Uterus (tissue), 4 donors: ENCODE data around the gene CD8A. TPM values are rescaled to one million over a fixed set of nuclear protein-coding genes. Genes with fewer than 3 reads are reported as not detected.
A peak's percentile ranks its signal among the peaks of the same experiment; 100 is the strongest.

Source experiments
- DNase-seq, 2 donors: peaks; one replicate each; pipeline ENCODE4 v3.0.0-alpha.2; 2019 to 2020
- H3K27ac ChIP-seq, 2 donors: fragments of 200-600 bp; sonication (generic); 1 replicate in 1 of 2; 2 replicates in 1 of 2; pipeline ENCODE4 v1.5.1; 2016 to 2018
- H3K27me3 ChIP-seq, 2 donors: fragments of 200-600 bp; sonication (generic); one replicate each; pipeline ENCODE4 v1.5.1; 2018 to 2019; ENCODE audit warnings: control low read depth in 1 of 2
- H3K36me3 ChIP-seq, 2 donors: fragments of 200-600 bp; sonication (generic); one replicate each; pipeline ENCODE4 v1.5.1; 2019; ENCODE audit warnings: control low read depth in 1 of 2
- H3K4me1 ChIP-seq, 2 donors: fragments of 200-600 bp; sonication (generic); one replicate each; pipeline ENCODE4 v1.5.1; 2018 to 2019; ENCODE audit warnings: control low read depth in 1 of 2
- H3K4me3 ChIP-seq, 2 donors: fragments of 200-600 bp; sonication (generic); 1 replicate in 1 of 2; 2 replicates in 1 of 2; pipeline ENCODE4 v1.5.1; 2018 to 2019; ENCODE audit warnings: mild to moderate bottlenecking in 1 of 2
- H3K9me3 ChIP-seq, 2 donors: fragments of 200-600 bp; sonication (generic); one replicate each; pipeline ENCODE4 v1.5.1; 2019; ENCODE audit warnings: control low read depth in 1 of 2
- CTCF ChIP-seq, 4 experiments: fragments of 200-600 bp in 2 of 4; fragments of 450-650 bp in 2 of 4; sonication (generic) in 2 of 4; IDR thresholded peaks; one replicate each; pipeline ENCODE4 v1.5.1; 2016 to 2019; ENCODE audit warnings: antibody characterized with exemption in 4 of 4, mild to moderate bottlenecking in 2 of 4, moderate library complexity in 1 of 4
- POLR2A ChIP-seq, 2 donors: fragments of 450-650 bp; IDR thresholded peaks; one replicate each; pipeline ENCODE4 v1.6.1; 2016; ENCODE audit warnings: antibody characterized with exemption in 2 of 2, mild to moderate bottlenecking in 1 of 2, moderate library complexity in 1 of 2
- intact Hi-C: fragments of 100-400 bp; cut with DNase I; formaldehyde crosslinking; loops from one replicate; pipeline ENCODE4 v1.15.1; 2023; ENCODE audit warnings: low total_unique reads
- total RNA-seq, 4 donors: library from RNA; depleted of rRNA in 3 of 4; stranded (reverse); fragments of >200 nt in 3 of 4; gene quantifications; one replicate each; pipeline versions ENCODE4 v1.1.0 to v1.2.4, GENCODE V29; 2014 to 2023
- donor health status: DM: yes; HTN: yes; CAD: no.

The CD8A gene
- total RNA-seq, 4 donors from 2014 or later = 0.07 to 38.5 (median 1.2) TPM

GRCh38 chr2:86752934-86753333, 37.8 kb downstream of the CD8A start:
- DNase-seq = no peak
- Histone ChIP-seq H3K9me3 (peaks cover 0 to 5% of the 10 kb centered on the region in 2 donors), H3K27ac (no peak overlapping the region), H3K4me1 (no peaks in the 10 kb centered on the region), H3K36me3 (no peaks in the 10 kb centered on the region), H3K4me3 (no peak overlapping the region), H3K27me3 (no peaks in the 10 kb centered on the region)
- TF ChIP-seq POLR2A (IDR thresholded peaks at IDR 0.05) (no peak), CTCF (IDR thresholded peaks at IDR 0.05) (no peak)
- intact Hi-C loops = no loop called here

DNA sequence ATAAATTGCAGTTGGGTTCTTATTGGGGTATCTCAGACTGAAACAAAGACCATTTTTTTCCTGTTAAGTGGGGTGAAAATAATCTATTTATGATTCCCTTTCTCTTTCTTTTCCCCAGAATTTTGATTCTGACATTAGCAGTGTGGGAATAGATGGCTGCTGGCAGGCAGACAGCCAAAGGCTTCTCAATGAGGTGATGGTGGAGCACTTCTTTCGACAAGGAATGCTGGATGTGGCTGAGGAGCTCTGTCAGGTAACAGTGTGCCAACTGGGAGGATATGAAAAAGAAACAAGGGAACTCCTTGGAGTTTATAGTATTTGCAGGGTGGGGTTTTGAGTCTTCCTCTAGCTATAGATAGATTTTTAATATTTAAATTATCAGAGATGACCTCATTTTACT, 38.9 kb downstream of the CD8A start:
- Histone ChIP-seq H3K27me3 (no peaks in the 10 kb centered on the region), H3K4me3 (no peak overlapping the region), H3K4me1 (no peaks in the 10 kb centered on the region), H3K36me3 (no peaks in the 10 kb centered on the region), H3K27ac (no peak overlapping the region), H3K9me3 (peaks cover 0 to 5% of the 10 kb centered on the region in 2 donors)
- intact Hi-C loops = no loop called here
- TF ChIP-seq CTCF (IDR thresholded peaks at IDR 0.05) (no peak), POLR2A (IDR thresholded peaks at IDR 0.05) (no peak)
- no peak for DNase-seq

- DNase-seq = no peak
- H3K36me3 ChIP-seq = no peaks in the 10 kb centered on the region
- no peak overlapping the region for H3K27ac ChIP-seq
- H3K4me3 ChIP-seq = no peak overlapping the region
- H3K4me1 ChIP-seq = no peaks in the 10 kb centered on the region
- H3K9me3 ChIP-seq = peaks cover 0 to 5% of the 10 kb centered on the region in 2 donors
- H3K27me3 ChIP-seq = no peaks in the 10 kb centered on the region
- intact Hi-C loops = no loop called here
- TF ChIP-seq POLR2A (IDR thresholded peaks at IDR 0.05) = no peak
- no peak for TF ChIP-seq CTCF (IDR thresholded peaks at IDR 0.05)
Measured at GRCh38 chr2:86750240-86750839, 40.4 kb downstream of the CD8A start.

DNA sequence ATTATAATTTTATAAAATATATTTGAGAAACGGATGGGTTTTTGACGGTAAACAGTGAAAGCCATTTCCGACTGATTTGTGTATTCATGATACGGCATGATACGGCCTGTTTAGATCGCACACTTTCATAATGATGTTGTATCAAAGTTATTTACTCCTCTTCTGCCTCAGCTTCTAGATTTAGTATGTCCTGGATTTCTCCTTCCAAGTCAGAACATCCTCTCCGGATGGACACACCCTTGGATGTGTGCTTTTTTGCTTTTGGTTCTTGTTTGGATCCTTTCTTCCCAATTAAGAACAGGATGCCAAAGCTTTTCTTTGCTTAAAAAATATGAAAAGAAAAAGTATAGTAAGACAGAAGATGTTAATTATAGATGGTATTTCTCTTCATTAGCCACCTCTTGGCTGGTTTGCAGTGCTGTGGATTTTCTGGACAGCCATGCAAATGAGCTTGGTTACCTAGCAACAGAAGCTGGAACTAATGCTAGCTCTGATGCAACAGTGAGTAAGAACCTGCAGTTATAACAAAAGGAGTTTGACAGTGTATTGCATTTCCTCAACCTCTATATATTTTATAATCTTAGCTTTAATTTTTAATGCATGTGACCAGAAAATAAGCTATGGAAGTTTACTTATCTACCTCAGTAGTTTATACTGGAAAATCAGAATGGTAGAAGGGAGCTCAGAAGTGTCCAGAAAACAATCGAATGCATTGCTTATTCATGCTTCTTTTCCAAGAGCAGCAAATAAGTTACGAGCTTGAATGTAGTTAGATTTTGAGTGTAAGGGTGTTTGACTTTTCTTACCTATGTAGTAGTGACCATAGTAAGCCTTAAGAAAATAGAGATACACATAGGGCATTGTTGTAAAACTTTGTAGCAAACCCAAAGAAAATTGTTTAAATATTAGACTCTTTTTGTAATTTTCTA, 42.7 kb downstream of the CD8A start:
- Histone ChIP-seq H3K9me3 (peaks cover 0 to 5% of the 10 kb centered on the region in 2 donors), H3K4me3 (no peak overlapping the region), H3K27ac (no peak overlapping the region), H3K4me1 (no peaks in the 10 kb centered on the region), H3K36me3 (no peaks in the 10 kb centered on the region), H3K27me3 (no peaks in the 10 kb centered on the region)
- TF ChIP-seq CTCF (IDR thresholded peaks at IDR 0.05) (no peak), POLR2A (IDR thresholded peaks at IDR 0.05) (no peak)
- peak in 1 of 2 donors; percentile 27 for DNase-seq
- intact Hi-C loops = no loop called here

GRCh38 chr2:86746939-86747338, 43.8 kb downstream of the CD8A start:
- Histone ChIP-seq H3K4me1 (no peaks in the 10 kb centered on the region), H3K27ac (no peak overlapping the region), H3K27me3 (no peaks in the 10 kb centered on the region), H3K36me3 (no peaks in the 10 kb centered on the region), H3K4me3 (no peak overlapping the region), H3K9me3 (peaks cover 0 to 5% of the 10 kb centered on the region in 2 donors)
- intact Hi-C loops = no loop called here
- TF ChIP-seq CTCF (IDR thresholded peaks at IDR 0.05) = no peak
- no peak for TF ChIP-seq POLR2A (IDR thresholded peaks at IDR 0.05)
- no peak for DNase-seq
